GM12801 (cell line): Measurements from ENCODE around the gene SHLD1.

Experiments
- TF ChIP-seq, protein P1 (sequence below): IDR thresholded peaks from one replicate; pipeline ENCODE4 v1.5.1; 2011; ENCODE audit warnings: control low read depth; ENCODE audit not compliant: insufficient read length; ENCODE audit errors: extremely low read depth

Gene SHLD1

DNA sequence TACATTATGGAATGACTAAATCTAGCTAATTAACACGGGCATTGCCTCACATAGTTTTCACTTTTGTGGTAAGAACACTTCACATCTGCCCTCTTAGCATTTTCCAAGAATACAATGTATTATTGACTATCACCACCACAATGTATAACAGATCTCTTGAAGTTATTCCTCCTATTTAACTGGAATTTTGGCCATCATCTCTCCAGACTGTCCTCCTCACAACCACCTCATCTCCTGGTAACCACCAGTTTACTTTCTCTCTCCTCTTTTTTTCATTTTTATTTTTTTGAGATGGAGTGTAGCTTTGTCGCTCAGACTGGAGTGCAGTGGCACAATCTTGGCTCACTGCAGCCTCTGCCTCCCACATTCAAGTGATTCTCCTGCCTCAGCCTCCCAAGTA is 8.2 kb upstream of the SHLD1 start:
- TF ChIP-seq, protein P1, sequence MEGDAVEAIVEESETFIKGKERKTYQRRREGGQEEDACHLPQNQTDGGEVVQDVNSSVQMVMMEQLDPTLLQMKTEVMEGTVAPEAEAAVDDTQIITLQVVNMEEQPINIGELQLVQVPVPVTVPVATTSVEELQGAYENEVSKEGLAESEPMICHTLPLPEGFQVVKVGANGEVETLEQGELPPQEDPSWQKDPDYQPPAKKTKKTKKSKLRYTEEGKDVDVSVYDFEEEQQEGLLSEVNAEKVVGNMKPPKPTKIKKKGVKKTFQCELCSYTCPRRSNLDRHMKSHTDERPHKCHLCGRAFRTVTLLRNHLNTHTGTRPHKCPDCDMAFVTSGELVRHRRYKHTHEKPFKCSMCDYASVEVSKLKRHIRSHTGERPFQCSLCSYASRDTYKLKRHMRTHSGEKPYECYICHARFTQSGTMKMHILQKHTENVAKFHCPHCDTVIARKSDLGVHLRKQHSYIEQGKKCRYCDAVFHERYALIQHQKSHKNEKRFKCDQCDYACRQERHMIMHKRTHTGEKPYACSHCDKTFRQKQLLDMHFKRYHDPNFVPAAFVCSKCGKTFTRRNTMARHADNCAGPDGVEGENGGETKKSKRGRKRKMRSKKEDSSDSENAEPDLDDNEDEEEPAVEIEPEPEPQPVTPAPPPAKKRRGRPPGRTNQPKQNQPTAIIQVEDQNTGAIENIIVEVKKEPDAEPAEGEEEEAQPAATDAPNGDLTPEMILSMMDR, result no peak

DNA sequence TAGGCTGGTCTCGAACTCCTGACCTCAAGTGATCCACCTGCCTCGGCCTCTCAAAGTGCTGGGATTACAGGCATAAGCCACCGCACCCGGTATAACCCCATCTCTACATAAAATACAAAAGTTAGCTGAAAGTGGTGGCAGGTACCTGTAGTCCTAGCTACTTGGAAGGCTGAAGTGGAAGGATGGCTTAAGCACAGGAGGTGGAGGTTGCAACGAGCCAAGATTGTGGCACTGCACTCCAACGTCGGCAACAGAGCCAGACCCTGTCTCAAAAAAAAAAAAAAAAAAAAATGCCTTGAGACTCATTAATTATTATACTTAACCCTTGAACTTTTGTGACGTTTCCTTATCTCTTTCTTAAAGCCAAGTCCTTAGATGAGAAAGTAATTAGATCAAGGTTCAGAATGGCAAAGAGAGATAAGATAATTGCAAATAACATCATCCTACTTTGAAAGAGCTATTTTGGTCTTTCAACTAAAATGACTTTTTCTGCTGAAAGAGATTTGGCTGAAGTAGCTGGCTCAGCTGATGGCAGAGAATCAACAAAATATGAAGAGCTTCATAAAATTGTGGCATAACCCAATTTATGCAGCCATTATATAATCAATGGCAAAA is 4.7 kb upstream of the SHLD1 start:
- TF ChIP-seq, protein P1, result no peak

DNA sequence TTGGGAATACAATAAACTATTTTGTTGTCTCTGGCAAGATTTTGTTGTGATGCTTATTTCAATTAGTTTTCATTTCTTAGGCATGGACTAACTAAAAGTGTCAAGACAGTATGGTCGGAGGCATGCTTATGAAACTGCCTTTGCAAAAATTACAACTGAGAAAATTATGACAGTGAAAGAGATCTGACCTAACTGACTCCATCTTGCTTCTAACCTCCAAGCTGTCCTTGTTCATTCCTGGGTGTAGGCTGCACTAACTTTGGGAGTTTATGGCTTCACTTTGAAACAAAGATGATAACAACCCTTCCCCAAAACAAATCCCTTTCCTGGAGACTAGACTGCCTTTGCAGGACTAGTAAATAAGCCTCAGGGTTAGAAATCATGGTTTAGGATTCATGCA is 4.1 kb upstream of the SHLD1 start:
- TF ChIP-seq, protein P1, result no peak

DNA sequence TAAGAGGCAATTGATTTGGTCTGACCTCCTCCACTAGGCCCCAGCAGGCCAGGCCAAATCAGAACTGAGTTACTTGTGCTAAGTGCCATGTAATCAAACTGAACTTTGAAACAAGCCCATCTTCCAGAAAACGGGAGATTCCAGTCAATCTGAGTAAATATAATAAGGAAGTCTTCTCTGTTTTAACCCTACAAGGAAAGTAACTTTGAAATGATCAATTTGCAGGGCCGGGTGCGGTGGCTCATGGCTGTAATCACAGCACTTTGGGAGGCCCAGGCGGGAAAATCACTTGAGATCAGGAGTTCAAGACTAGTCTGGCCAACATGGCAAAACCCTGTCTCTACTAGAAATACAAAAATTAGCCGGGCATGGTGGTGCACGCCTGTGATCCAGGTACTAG is 2.0 kb upstream of the SHLD1 start:
- TF ChIP-seq, protein P1, result no peak

DNA sequence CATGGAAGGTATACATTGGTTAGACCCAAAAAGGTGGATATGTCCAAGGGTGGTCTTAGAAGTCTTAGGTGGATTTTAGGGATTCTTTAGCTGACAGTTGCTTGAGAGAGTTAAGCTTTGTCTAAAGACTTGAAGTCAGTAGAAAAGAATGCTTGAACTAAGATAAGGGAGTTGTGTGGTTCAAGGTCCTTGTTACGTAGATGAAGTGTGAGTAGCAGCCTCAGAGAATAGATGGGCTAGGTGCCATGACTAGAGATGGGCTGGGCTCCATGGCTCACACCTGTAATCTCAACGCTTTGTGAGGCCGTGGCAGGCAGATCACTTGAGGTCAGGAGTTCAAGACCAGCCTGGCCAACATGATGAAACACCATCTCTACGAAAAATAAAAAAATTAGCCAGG is 1.7 kb downstream of the SHLD1 start:
- TF ChIP-seq, protein P1, result no peak

DNA sequence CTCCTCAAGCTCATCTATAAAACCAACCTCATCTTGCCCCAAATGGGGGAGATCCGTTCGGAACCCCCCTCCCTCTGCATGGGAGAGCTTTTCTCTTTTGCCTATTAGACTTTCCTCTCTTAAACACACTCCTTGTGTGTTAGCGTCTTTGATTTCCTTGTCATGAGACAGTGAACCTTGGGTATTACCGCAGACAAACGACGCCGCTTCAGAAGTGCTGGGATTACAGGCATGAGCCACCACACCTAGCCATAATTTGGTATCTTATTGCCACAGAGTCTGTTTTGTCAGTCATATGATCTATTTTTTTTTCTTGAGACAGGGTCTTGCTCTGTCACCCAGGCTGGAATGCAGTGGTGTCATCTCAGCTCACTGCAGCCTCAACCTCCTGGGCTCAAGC is 3.6 kb downstream of the SHLD1 start:
- TF ChIP-seq, protein P1, result no peak

DNA sequence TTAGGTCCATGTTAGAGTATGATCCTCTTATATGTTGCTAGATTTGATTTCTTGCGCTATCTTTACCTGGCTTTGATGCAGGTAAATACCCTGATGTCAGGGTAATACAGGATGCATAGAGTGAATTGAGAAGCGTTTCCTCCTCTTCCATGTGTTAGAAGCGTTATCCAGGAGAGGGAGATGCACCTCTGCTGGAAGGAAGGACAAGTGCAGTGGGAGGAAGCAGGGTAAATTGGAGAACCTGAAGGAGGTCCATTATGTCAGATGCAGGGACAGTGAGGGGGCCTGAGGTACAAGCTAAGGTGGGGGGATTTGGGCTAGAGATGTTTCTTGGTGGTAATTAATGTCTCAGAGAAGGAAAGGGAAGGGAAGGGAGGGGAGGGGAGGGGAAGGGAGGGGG is 7.7 kb downstream of the SHLD1 start:
- TF ChIP-seq, protein P1, result no peak
